ENCODE results near the gene MAEA. TPM values are rescaled to one million over a fixed set of nuclear protein-coding genes. Genes with fewer than 3 reads are reported as not detected.

Gene MAEA
- total and polyA plus RNA-seq, 2 experiments from 2014 or later = 49.8 to 99.0 TPM

DNA sequence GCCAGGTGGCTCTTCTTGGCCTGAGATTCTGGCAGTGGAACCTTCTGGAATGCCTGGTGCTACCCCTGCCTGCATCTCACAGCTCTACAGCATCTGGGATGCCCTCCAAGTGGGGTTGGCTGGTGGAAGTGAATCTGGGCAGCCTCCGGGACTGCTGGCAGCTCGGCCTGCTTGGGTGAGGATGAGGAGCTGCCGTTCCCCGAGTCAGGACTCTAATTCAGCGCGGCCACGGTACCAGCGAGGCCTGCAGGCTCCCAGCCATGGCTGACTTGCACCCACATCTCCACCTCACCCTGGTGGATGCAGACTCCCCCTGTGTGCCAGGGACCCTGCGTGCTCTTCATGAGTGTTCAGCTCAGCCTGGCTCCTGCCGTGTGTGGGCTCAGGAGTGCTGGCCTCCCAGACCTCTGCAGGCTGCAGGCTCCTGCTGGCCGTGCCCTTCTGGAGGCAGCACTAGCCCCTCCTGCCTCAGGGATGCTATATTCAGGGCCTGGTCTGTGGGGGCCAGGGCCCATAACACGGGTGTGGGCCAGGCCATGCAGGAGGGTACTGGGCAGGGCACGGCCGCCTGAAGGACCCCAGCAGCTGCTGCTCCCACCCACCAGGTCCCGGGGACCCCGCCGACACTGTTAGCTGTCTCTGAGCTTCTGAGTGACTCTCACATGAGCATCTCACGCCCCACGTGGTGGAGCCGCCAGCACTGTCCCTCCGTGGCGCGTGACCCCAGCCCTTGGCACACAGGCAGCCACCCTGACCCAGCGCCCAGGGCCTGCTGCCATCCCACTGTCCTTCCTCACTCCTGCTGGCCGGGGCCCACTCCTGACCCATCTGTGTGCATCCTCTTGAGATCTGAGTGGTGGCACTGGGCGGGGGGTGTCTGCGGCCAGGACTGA is 67.9 kb downstream of the MAEA start:
- H3K36me3 Mint-ChIP-seq (ENCODE audit: low read depth) = peaks cover 13% of the 10 kb centered on the region
- Histone ChIP-seq H2AFZ (no peak overlapping the region), H3K4me1 (ENCODE audit: insufficient read depth) (no peaks in the 10 kb centered on the region), H3K27ac (ENCODE audit: low read depth) (no peak overlapping the region), H4K20me1 (replicated peaks; ENCODE audit: insufficient read depth) (0 out of 2 replicates have a peak, but pooled peaks cover 3% of the 10 kb centered on the region), H3K9me2 (ENCODE audit: insufficient read depth) (no peaks in the 10 kb centered on the region), H3K4me2 (no peak overlapping the region), H3F3A (replicated peaks; ENCODE audit: low read depth) (no peaks in the 10 kb centered on the region), H3K36me3 (ENCODE audit: insufficient read depth) (no peaks in the 10 kb centered on the region), H3K27me3 (ENCODE audit: insufficient read depth) (no peaks in the 10 kb centered on the region), H3K79me2 (replicated peaks; ENCODE audit: insufficient read depth) (no peaks in the 10 kb centered on the region), H3K4me3 (no peak overlapping the region)
- no peak for ATAC-seq
- H3K4me1 Mint-ChIP-seq = peaks cover 3% of the 10 kb centered on the region; the same call in 2 of the 3 replicates
- TF ChIP-seq, protein P1, sequence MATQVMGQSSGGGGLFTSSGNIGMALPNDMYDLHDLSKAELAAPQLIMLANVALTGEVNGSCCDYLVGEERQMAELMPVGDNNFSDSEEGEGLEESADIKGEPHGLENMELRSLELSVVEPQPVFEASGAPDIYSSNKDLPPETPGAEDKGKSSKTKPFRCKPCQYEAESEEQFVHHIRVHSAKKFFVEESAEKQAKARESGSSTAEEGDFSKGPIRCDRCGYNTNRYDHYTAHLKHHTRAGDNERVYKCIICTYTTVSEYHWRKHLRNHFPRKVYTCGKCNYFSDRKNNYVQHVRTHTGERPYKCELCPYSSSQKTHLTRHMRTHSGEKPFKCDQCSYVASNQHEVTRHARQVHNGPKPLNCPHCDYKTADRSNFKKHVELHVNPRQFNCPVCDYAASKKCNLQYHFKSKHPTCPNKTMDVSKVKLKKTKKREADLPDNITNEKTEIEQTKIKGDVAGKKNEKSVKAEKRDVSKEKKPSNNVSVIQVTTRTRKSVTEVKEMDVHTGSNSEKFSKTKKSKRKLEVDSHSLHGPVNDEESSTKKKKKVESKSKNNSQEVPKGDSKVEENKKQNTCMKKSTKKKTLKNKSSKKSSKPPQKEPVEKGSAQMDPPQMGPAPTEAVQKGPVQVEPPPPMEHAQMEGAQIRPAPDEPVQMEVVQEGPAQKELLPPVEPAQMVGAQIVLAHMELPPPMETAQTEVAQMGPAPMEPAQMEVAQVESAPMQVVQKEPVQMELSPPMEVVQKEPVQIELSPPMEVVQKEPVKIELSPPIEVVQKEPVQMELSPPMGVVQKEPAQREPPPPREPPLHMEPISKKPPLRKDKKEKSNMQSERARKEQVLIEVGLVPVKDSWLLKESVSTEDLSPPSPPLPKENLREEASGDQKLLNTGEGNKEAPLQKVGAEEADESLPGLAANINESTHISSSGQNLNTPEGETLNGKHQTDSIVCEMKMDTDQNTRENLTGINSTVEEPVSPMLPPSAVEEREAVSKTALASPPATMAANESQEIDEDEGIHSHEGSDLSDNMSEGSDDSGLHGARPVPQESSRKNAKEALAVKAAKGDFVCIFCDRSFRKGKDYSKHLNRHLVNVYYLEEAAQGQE (IDR thresholded peaks at IDR 0.05; ENCODE audit: unreplicated experiment) = no peak
- TF ChIP-seq EZH2 (IDR thresholded peaks at IDR 0.05; ENCODE audit: low read depth, unreplicated experiment) (no peak), ZNF114 (CRISPR knock-in tag; IDR thresholded peaks at IDR 0.05) (no peak), EZH2phosphoT487 (IDR thresholded peaks at IDR 0.05; ENCODE audit: unreplicated experiment) (no peak), POLR2AphosphoS5 (IDR thresholded peaks at IDR 0.05; ENCODE audit: low read depth) (no peak), NANOG (IDR thresholded peaks at IDR 0.05; ENCODE audit: borderline replicate concordance) (no peak), STAT1 (IDR thresholded peaks at IDR 0.05; ENCODE audit: unreplicated experiment) (no peak), CREB1 (CRISPR knock-in tag; IDR thresholded peaks at IDR 0.05; ENCODE audit: low read depth) (no peak), JUNB (IDR thresholded peaks at IDR 0.05; ENCODE audit: unreplicated experiment) (no peak)
- TF ChIP-seq, protein P2, sequence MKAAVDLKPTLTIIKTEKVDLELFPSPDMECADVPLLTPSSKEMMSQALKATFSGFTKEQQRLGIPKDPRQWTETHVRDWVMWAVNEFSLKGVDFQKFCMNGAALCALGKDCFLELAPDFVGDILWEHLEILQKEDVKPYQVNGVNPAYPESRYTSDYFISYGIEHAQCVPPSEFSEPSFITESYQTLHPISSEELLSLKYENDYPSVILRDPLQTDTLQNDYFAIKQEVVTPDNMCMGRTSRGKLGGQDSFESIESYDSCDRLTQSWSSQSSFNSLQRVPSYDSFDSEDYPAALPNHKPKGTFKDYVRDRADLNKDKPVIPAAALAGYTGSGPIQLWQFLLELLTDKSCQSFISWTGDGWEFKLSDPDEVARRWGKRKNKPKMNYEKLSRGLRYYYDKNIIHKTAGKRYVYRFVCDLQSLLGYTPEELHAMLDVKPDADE (IDR thresholded peaks at IDR 0.05) = no peak
- TF ChIP-seq, protein P3, sequence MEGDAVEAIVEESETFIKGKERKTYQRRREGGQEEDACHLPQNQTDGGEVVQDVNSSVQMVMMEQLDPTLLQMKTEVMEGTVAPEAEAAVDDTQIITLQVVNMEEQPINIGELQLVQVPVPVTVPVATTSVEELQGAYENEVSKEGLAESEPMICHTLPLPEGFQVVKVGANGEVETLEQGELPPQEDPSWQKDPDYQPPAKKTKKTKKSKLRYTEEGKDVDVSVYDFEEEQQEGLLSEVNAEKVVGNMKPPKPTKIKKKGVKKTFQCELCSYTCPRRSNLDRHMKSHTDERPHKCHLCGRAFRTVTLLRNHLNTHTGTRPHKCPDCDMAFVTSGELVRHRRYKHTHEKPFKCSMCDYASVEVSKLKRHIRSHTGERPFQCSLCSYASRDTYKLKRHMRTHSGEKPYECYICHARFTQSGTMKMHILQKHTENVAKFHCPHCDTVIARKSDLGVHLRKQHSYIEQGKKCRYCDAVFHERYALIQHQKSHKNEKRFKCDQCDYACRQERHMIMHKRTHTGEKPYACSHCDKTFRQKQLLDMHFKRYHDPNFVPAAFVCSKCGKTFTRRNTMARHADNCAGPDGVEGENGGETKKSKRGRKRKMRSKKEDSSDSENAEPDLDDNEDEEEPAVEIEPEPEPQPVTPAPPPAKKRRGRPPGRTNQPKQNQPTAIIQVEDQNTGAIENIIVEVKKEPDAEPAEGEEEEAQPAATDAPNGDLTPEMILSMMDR (conservative IDR thresholded peaks at IDR 0.05; ENCODE audit: low read depth in 2 of 2) = no peak
- TF ChIP-seq, protein P4, sequence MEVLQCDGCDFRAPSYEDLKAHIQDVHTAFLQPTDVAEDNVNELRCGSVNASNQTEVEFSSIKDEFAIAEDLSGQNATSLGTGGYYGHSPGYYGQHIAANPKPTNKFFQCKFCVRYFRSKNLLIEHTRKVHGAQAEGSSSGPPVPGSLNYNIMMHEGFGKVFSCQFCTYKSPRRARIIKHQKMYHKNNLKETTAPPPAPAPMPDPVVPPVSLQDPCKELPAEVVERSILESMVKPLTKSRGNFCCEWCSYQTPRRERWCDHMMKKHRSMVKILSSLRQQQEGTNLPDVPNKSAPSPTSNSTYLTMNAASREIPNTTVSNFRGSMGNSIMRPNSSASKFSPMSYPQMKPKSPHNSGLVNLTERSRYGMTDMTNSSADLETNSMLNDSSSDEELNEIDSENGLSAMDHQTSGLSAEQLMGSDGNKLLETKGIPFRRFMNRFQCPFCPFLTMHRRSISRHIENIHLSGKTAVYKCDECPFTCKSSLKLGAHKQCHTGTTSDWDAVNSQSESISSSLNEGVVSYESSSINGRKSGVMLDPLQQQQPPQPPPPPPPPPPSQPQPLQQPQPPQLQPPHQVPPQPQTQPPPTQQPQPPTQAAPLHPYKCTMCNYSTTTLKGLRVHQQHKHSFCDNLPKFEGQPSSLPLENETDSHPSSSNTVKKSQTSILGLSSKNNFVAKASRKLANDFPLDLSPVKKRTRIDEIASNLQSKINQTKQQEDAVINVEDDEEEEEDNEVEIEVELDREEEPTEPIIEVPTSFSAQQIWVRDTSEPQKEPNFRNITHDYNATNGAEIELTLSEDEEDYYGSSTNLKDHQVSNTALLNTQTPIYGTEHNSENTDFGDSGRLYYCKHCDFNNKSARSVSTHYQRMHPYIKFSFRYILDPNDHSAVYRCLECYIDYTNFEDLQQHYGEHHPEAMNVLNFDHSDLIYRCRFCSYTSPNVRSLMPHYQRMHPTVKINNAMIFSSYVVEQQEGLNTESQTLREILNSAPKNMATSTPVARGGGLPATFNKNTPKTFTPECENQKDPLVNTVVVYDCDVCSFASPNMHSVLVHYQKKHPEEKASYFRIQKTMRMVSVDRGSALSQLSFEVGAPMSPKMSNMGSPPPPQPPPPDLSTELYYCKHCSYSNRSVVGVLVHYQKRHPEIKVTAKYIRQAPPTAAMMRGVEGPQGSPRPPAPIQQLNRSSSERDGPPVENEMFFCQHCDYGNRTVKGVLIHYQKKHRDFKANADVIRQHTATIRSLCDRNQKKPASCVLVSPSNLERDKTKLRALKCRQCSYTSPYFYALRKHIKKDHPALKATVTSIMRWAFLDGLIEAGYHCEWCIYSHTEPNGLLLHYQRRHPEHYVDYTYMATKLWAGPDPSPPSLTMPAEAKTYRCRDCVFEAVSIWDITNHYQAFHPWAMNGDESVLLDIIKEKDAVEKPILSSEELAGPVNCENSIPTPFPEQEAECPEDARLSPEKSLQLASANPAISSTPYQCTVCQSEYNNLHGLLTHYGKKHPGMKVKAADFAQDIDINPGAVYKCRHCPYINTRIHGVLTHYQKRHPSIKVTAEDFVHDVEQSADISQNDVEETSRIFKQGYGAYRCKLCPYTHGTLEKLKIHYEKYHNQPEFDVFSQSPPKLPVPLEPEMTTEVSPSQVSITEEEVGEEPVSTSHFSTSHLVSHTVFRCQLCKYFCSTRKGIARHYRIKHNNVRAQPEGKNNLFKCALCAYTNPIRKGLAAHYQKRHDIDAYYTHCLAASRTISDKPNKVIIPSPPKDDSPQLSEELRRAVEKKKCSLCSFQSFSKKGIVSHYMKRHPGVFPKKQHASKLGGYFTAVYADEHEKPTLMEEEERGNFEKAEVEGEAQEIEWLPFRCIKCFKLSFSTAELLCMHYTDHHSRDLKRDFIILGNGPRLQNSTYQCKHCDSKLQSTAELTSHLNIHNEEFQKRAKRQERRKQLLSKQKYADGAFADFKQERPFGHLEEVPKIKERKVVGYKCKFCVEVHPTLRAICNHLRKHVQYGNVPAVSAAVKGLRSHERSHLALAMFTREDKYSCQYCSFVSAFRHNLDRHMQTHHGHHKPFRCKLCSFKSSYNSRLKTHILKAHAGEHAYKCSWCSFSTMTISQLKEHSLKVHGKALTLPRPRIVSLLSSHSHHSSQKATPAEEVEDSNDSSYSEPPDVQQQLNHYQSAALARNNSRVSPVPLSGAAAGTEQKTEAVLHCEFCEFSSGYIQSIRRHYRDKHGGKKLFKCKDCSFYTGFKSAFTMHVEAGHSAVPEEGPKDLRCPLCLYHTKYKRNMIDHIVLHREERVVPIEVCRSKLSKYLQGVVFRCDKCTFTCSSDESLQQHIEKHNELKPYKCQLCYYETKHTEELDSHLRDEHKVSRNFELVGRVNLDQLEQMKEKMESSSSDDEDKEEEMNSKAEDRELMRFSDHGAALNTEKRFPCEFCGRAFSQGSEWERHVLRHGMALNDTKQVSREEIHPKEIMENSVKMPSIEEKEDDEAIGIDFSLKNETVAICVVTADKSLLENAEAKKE (CRISPR knock-in tag; IDR thresholded peaks at IDR 0.05) = no peak
- no peaks in the 10 kb centered on the region for H3K9me3 Mint-ChIP-seq
- H3K4me3 Mint-ChIP-seq = no peak overlapping the region
- H3K27me3 Mint-ChIP-seq (ENCODE audit: insufficient read depth, low read depth, poor library complexity) = peaks cover 2% of the 10 kb centered on the region
- no peak for DNase-seq (ENCODE audit: low spot score)
- no peak overlapping the region for H3K27ac Mint-ChIP-seq
